Ovary (tissue), 3 donors: Measurements from ENCODE around the gene NUF2.

ENCODE experiments used
- EP300 ChIP-seq: sonication (generic); formaldehyde crosslinking; IDR thresholded peaks from one replicate; pipeline ENCODE4 v1.6.1; 2017; ENCODE audit warnings: antibody characterized with exemption
- POLR2A ChIP-seq: fragments of 450-650 bp; IDR thresholded peaks from one replicate; pipeline ENCODE4 v1.6.1; 2017; ENCODE audit warnings: antibody characterized with exemption, mild to moderate bottlenecking, moderate library complexity
- TF ChIP-seq, protein P1 (sequence below), 3 donors: fragments of 450-650 bp in 2 of 3; fragments of 200-600 bp in 1 of 3; IDR thresholded peaks; one replicate each; pipeline versions ENCODE4 v1.5.1 to v1.8.0; 2016 to 2022; ENCODE audit warnings: antibody characterized with exemption in 3 of 3, mild to moderate bottlenecking in 1 of 3
- donor health status: DM: no; HTN: no; CAD: no.

DNA sequence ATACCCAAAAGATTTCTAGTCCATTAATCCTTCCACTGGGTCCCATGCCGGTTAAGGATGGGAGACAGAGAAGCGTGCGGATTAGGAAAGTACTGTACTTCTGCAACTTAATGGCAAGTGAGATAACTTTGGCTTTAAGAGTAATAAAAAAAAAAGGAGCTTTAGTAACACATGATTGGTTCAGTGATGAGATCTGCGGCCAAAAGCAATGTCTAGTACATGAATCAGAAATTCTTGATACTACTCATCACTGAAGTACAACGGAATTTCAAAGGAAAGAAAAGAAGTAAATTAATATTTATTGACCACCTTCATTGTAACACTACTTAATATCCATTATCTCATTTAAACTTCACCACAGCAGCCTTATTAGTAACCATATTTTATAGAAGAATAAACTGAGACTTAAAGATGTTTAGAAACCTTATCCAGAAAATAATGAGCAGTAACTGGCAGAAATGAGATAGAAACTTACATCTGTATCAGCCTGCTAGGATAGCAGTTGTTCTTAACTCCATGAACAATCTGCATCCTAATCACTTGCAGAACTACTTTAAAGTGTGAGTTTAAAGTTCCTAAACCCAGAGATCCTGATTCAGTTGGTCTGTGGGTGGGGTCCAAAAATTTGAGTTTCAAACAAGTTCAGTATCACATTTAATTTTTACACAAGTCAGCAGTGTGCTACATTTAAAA lies 14.1 kb upstream of the NUF2 start:
- TF ChIP-seq, protein P1, sequence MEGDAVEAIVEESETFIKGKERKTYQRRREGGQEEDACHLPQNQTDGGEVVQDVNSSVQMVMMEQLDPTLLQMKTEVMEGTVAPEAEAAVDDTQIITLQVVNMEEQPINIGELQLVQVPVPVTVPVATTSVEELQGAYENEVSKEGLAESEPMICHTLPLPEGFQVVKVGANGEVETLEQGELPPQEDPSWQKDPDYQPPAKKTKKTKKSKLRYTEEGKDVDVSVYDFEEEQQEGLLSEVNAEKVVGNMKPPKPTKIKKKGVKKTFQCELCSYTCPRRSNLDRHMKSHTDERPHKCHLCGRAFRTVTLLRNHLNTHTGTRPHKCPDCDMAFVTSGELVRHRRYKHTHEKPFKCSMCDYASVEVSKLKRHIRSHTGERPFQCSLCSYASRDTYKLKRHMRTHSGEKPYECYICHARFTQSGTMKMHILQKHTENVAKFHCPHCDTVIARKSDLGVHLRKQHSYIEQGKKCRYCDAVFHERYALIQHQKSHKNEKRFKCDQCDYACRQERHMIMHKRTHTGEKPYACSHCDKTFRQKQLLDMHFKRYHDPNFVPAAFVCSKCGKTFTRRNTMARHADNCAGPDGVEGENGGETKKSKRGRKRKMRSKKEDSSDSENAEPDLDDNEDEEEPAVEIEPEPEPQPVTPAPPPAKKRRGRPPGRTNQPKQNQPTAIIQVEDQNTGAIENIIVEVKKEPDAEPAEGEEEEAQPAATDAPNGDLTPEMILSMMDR (IDR thresholded peaks at IDR 0.05) = no peak
- no peak for TF ChIP-seq POLR2A
- TF ChIP-seq EP300 = no peak
